OCI-LY7 (cell line): ENCODE data around the gene DGCR8. TPM values are rescaled to one million over a fixed set of nuclear protein-coding genes. Genes with fewer than 3 reads are reported as not detected.

Source experiments
- BruUV-seq: library from RNA; stranded (reverse); fragments of 400-500 nt; replicated peaks from 2 replicates; lab custom pipeline; 2021; lab: Mats Ljungman, UMichigan
- CTCF ChIA-PET: fragments of 300-600 bp; sonication (Branson Sonifier 250); formaldehyde crosslinking; loops from one replicate; lab custom pipeline; 2022; ENCODE audit warnings: antibody characterized with exemption; ENCODE audit not compliant: unreplicated experiment; lab: Charles Lee
- POLR2A ChIA-PET: fragments of 300-600 bp; sonication (Branson Sonifier 250); formaldehyde crosslinking; loops from one replicate; lab custom pipeline; 2022; ENCODE audit warnings: antibody characterized with exemption; lab: Charles Lee
- DNase-seq: peaks from one replicate; pipeline ENCODE4 v3.0.0-alpha.2; 2015; ENCODE audit warnings: low spot score
- H2AFZ ChIP-seq: fragments of 200-600 bp; sonication (generic), shearing (Covaris generic); 2 replicates; pipeline ENCODE4 v1.6.1; 2014; ENCODE audit warnings: mild to moderate bottlenecking, antibody characterized with exemption, low read length, moderate library complexity
- H3K27ac ChIP-seq: fragments of 200-600 bp; sonication (generic); 2 replicates; pipeline ENCODE4 v1.5.1; 2014; ENCODE audit warnings: mixed run types, low read depth, mild to moderate bottlenecking, moderate library complexity, low read length, inconsistent platforms; ENCODE audit not compliant: poor library complexity, severe bottlenecking
- H3K36me3 ChIP-seq: fragments of 200-600 bp; sonication (generic); 2 replicates; pipeline ENCODE4 v1.6.1; 2014; ENCODE audit warnings: mild to moderate bottlenecking, antibody characterized with exemption, low read length, moderate library complexity, mixed read lengths; ENCODE audit not compliant: insufficient read depth
- H3K4me1 ChIP-seq: fragments of 200-600 bp; sonication (generic); 2 replicates; pipeline ENCODE4 v1.5.1; 2014; ENCODE audit warnings: mild to moderate bottlenecking, low read length; ENCODE audit not compliant: insufficient read depth, poor library complexity, severe bottlenecking
- H3K4me2 ChIP-seq: fragments of 200-600 bp; sonication (generic); 2 replicates; pipeline ENCODE4 v1.6.1; 2014; ENCODE audit warnings: mild to moderate bottlenecking, low read length
- H3K4me3 ChIP-seq: fragments of 200-600 bp; sonication (generic); 2 replicates; pipeline ENCODE4 v1.5.1; 2014; ENCODE audit warnings: mild to moderate bottlenecking, low read depth, low read length; ENCODE audit not compliant: poor library complexity, severe bottlenecking
- H3K79me2 ChIP-seq: fragments of 200-600 bp; sonication (generic); 2 replicates; pipeline ENCODE4 v1.6.1; 2016; ENCODE audit warnings: low read depth, mild to moderate bottlenecking, low read length, moderate library complexity, mixed read lengths; ENCODE audit not compliant: insufficient read depth
- H3K9me2 ChIP-seq: fragments of 200-600 bp; sonication (generic); 2 replicates; pipeline ENCODE4 v1.6.1; 2016; ENCODE audit warnings: mild to moderate bottlenecking, low read length, mixed read lengths; ENCODE audit not compliant: insufficient read depth
- H3K9me3 ChIP-seq: fragments of 200-600 bp; sonication (generic); 2 replicates; pipeline ENCODE4 v1.6.1; 2014; ENCODE audit warnings: mild to moderate bottlenecking, mixed run types, low read length, mixed read lengths
- H4K20me1 ChIP-seq: fragments of 200-600 bp; sonication (generic); 2 replicates; pipeline ENCODE4 v1.6.1; 2014; ENCODE audit warnings: mild to moderate bottlenecking, antibody characterized with exemption, low read length, moderate library complexity, mixed read lengths; ENCODE audit not compliant: insufficient read depth
- EZH2phosphoT487 ChIP-seq: fragments of 200-600 bp; sonication (generic); IDR thresholded peaks from 2 replicates; pipeline ENCODE4 v1.6.1; 2018; ENCODE audit warnings: low read depth, borderline replicate concordance, mild to moderate bottlenecking, mixed run types, antibody characterized with exemption, low read length, moderate library complexity, mixed read lengths
- intact Hi-C: fragments of 100-400 bp; cut with micrococcal nuclease; formaldehyde crosslinking; loops from one replicate; pipeline ENCODE4 v1.10.0; 2022; ENCODE audit not compliant: unreplicated experiment
- total RNA-seq, 2 experiments: library from RNA; depleted of rRNA in 1 of 2; stranded (reverse); fragments of >200 nt in 1 of 2; shearing (Covaris generic) in 1 of 2; gene quantifications; 2 replicates each; pipeline ENCODE4 v1.2.3, GENCODE V29; 2014 to 2022
- TF ChIP-seq, protein P1 (sequence below): fragments of 200-600 bp; sonication (generic); conservative IDR thresholded peaks from 2 replicates; pipeline ENCODE4 v1.5.1; 2014; ENCODE audit warnings: mild to moderate bottlenecking, antibody characterized with exemption, low read length, moderate library complexity, mixed read lengths

DGCR8 gene
- total RNA-seq, 2 experiments from 2014 or later, result 49.5 to 68.2 TPM

DNA sequence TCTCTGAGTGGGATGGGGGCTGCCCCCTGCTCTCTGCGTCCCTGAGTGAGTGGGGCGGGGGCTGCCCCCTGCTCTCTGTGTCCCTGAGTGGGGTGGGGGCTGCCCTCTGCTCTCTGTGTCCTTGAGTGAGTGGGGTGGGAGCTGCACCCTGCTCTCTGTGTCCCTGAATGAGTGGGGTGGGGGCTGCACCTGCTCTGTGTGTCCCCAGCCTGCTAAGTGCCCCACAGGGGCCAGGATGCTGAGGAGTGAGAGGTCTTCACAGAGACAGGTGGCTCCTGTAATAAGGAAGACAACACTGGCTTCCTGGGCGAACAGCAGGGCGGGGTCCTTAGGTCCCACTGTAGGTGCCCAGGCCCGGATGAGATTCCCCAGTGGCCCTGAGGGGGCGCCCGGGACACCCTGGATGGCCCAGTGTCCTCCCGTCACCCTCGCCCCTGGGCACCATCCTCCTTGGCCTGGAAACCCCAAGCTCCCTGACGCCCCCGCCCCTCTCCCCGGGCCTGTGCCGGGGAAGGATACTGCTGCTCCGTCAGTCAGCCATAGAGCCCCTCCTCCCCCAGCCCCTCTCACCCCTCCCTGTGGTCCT, 74.7 kb downstream of the DGCR8 start:
- H3K9me3 ChIP-seq, result no peaks in the 10 kb centered on the region
- no peaks in the 10 kb centered on the region for H3K36me3 ChIP-seq
- H3K79me2 ChIP-seq, result no peaks in the 10 kb centered on the region
- DNase-seq, result no peak
- ChIA-PET POLR2A (no interaction called here), CTCF (no interaction called here)
- no peaks in the 10 kb centered on the region for H3K4me1 ChIP-seq
- intact Hi-C loops, result loop anchor here (10.0 kb wide), 2 partner anchors 300 to 540 kb away; no protein-coding TSS in a partner anchor
- H3K27ac ChIP-seq, result no peak overlapping the region
- TF ChIP-seq, protein P1, sequence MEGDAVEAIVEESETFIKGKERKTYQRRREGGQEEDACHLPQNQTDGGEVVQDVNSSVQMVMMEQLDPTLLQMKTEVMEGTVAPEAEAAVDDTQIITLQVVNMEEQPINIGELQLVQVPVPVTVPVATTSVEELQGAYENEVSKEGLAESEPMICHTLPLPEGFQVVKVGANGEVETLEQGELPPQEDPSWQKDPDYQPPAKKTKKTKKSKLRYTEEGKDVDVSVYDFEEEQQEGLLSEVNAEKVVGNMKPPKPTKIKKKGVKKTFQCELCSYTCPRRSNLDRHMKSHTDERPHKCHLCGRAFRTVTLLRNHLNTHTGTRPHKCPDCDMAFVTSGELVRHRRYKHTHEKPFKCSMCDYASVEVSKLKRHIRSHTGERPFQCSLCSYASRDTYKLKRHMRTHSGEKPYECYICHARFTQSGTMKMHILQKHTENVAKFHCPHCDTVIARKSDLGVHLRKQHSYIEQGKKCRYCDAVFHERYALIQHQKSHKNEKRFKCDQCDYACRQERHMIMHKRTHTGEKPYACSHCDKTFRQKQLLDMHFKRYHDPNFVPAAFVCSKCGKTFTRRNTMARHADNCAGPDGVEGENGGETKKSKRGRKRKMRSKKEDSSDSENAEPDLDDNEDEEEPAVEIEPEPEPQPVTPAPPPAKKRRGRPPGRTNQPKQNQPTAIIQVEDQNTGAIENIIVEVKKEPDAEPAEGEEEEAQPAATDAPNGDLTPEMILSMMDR, result no peak
- no peak for TF ChIP-seq EZH2phosphoT487
- H3K4me2 ChIP-seq, result no peak overlapping the region
- BruUV-seq, result no TSS peak
- no peaks in the 10 kb centered on the region for H4K20me1 ChIP-seq
- H3K9me2 ChIP-seq, result no peaks in the 10 kb centered on the region
- no peak overlapping the region for H2AFZ ChIP-seq
- H3K4me3 ChIP-seq, result no peak overlapping the region

DNA sequence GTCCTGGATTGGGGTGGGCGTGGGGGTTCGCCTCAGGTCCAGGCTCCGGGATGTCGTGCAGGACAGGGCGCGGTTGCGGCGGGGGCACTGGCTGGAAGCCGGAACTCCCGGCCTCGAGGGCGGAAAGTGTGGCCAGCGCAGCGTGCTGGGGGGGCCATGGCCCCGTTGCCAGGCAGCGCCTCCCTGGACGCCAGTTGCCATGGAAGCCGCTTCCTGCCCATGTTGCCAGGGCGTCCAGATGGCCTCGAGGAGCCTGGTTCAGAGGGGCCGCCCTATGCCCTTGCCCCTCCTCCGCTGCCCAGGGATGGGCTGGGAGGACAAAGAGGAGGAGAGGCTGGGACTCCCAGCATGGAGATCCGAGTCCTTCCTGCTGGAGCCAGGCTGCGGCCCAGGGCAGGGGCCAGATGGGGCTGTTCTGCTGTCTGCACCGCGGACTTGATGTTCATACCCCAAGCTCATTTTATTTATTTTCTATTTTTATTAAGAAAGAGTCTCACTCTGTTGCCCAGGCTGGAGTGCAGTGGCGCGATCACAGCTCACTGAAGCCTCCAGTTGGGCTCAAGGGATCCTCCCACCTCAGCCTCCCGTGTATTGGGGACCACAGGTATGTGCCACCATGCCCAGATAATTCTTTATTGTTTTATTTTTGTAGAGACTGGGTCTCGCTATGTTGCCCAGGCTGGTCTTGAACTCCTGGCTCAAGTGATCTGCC, 75.4 kb downstream of the DGCR8 start:
- BruUV-seq, result no TSS peak
- no peak overlapping the region for H3K4me3 ChIP-seq
- no peaks in the 10 kb centered on the region for H4K20me1 ChIP-seq
- TF ChIP-seq, protein P1, result no peak
- no peak for TF ChIP-seq EZH2phosphoT487
- H3K36me3 ChIP-seq, result no peaks in the 10 kb centered on the region
- H3K79me2 ChIP-seq, result no peaks in the 10 kb centered on the region
- no peak overlapping the region for H2AFZ ChIP-seq
- H3K9me3 ChIP-seq, result no peaks in the 10 kb centered on the region
- POLR2A ChIA-PET, result no interaction called here
- H3K4me2 ChIP-seq, result no peak overlapping the region
- intact Hi-C loops, result loop anchor here (10.0 kb wide), 2 partner anchors 299 to 539 kb away; no protein-coding TSS in a partner anchor
- no peak for DNase-seq
- no peaks in the 10 kb centered on the region for H3K4me1 ChIP-seq
- CTCF ChIA-PET, result interaction anchor here (0.6 kb wide), 1 partner anchor 177 kb away, joined by 4 read pairs; no protein-coding TSS in a partner anchor
- no peak overlapping the region for H3K27ac ChIP-seq
- no peaks in the 10 kb centered on the region for H3K9me2 ChIP-seq

DNA sequence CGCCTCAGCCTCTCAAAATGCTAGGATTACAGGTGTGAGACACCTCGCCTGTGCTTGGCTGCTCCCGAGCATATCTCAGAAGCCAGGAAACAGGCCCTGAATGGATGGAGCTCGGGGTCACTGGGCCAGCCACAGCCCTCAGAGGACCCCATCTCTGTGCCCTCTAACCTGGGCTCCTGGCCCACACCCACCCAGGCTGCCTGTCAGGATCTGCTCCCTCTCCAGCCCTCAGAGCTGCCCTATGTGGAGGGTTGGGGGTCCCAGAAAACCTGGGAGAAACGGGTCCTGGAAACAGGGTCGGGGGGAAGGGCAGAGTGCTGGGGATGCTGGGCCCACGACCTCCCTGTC, 76.0 kb downstream of the DGCR8 start:
- CTCF ChIA-PET, result interaction anchor here (0.6 kb wide), 1 partner anchor 177 kb away, joined by 4 read pairs; no protein-coding TSS in a partner anchor
- Histone ChIP-seq H4K20me1 (no peaks in the 10 kb centered on the region), H3K79me2 (no peaks in the 10 kb centered on the region), H2AFZ (no peak overlapping the region), H3K4me1 (no peaks in the 10 kb centered on the region), H3K9me3 (no peaks in the 10 kb centered on the region), H3K36me3 (no peaks in the 10 kb centered on the region), H3K9me2 (no peaks in the 10 kb centered on the region), H3K4me2 (no peak overlapping the region), H3K27ac (no peak overlapping the region), H3K4me3 (no peak overlapping the region)
- no peak for TF ChIP-seq EZH2phosphoT487
- TF ChIP-seq, protein P1, result no peak
- intact Hi-C loops, result loop anchor here (10.0 kb wide), 2 partner anchors 299 to 539 kb away; no protein-coding TSS in a partner anchor
- POLR2A ChIA-PET, result no interaction called here
- no TSS peak for BruUV-seq
- no peak for DNase-seq
